Upper lobe of right lung (tissue), 1 donor: Measurements from ENCODE around the gene PAX5. TPM values are rescaled to one million over a fixed set of nuclear protein-coding genes. Genes with fewer than 3 reads are reported as not detected.

ENCODE experiments used
- ATAC-seq: fragments of 200-7000 bp; cut with Tn5 transposase; one replicate; pipeline ENCODE4 v1.9.1; 2020; ENCODE audit warnings: mild to moderate bottlenecking, moderate library complexity
- DNase-seq: peaks from one replicate; pipeline ENCODE4 v3.0.0-alpha.2; 2020
- H3K27ac ChIP-seq: fragments of 200-600 bp; one replicate; pipeline ENCODE4 v1.8.0; 2022
- H3K27me3 ChIP-seq: fragments of 200-600 bp; one replicate; pipeline ENCODE4 v1.8.0; 2022; ENCODE audit warnings: mild to moderate bottlenecking
- H3K36me3 ChIP-seq: fragments of 200-600 bp; one replicate; pipeline ENCODE4 v1.8.0; 2022
- H3K4me1 ChIP-seq: fragments of 200-600 bp; one replicate; pipeline ENCODE4 v1.8.0; 2022
- H3K4me3 ChIP-seq: fragments of 200-600 bp; one replicate; pipeline ENCODE4 v1.8.0; 2022; ENCODE audit warnings: mild to moderate bottlenecking
- H3K9me3 ChIP-seq: fragments of 200-600 bp; one replicate; pipeline ENCODE4 v1.8.0; 2022
- intact Hi-C: fragments of 100-400 bp; cut with DNase I; formaldehyde crosslinking; loops from one replicate; pipeline ENCODE4 v1.11.0; 2022
- total RNA-seq: library from RNA; stranded (reverse); fragmentation: NEBNext Ultra II Directional; extraction: Animal tissue kit (Norgen Biotek cat#: 25700); gene quantifications from one replicate; pipeline ENCODE4 v1.2.1, GENCODE V29; 2021
- TF ChIP-seq, protein P1 (sequence below): fragments of 200-600 bp; IDR thresholded peaks from one replicate; pipeline ENCODE4 v1.8.0; 2022; ENCODE audit warnings: antibody characterized with exemption
- donor health status: DM: no; HTN: yes; CAD: no; lungs with severe emphysema.

PAX5 gene
- total RNA-seq, 1 donor from 2014 or later: 0.23 TPM

DNA sequence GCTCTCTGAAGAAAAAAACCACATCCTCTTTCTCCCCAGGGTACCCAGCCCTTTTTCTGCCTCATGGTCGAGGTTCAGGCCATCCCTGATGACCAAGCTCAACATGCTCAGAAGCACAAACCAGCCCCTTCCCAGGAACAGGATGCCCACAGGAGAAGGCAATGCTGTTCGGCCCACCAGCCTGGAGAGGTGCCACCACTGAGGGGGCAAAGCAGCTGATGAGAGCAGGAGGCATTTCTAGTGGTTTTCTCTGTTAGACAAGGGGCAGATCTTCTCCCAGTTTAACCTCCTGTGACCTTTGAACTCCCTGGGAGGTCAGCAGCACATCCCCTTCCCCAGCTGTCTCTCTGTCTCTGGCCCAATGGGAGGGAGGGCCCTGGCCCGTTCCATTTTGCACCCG, 73.0 kb downstream of the PAX5 start:
- Histone ChIP-seq H3K27me3 (peaks cover 11% of the 10 kb centered on the region), H3K36me3 (no peaks in the 10 kb centered on the region), H3K4me3 (no peak overlapping the region), H3K27ac (no peak overlapping the region), H3K4me1 (no peaks in the 10 kb centered on the region), H3K9me3 (no peaks in the 10 kb centered on the region)
- intact Hi-C loops: no loop called here
- peak; percentile 29 for DNase-seq
- ATAC-seq: no peak
- TF ChIP-seq, protein P1, sequence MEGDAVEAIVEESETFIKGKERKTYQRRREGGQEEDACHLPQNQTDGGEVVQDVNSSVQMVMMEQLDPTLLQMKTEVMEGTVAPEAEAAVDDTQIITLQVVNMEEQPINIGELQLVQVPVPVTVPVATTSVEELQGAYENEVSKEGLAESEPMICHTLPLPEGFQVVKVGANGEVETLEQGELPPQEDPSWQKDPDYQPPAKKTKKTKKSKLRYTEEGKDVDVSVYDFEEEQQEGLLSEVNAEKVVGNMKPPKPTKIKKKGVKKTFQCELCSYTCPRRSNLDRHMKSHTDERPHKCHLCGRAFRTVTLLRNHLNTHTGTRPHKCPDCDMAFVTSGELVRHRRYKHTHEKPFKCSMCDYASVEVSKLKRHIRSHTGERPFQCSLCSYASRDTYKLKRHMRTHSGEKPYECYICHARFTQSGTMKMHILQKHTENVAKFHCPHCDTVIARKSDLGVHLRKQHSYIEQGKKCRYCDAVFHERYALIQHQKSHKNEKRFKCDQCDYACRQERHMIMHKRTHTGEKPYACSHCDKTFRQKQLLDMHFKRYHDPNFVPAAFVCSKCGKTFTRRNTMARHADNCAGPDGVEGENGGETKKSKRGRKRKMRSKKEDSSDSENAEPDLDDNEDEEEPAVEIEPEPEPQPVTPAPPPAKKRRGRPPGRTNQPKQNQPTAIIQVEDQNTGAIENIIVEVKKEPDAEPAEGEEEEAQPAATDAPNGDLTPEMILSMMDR: no peak

DNA sequence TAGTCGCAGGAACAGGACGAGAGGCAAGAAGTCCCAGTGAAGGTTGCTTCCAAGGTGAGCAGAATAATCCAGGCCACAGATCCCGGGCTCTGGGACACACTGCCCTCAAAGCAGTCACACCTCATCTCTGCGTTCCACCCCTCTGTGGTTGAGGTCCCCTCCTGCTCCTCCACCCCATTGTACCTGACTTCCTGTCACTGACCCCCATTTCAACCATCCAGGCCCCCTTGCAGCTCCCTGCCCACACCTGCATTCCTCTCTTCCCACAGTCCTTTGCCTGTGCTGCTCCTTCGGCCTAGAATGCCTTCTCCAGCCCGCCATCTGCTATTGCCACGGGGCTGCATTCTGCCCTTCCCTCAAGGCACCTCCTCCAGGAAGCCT, 73.5 kb downstream of the PAX5 start:
- Histone ChIP-seq H3K4me3 (no peak overlapping the region), H3K36me3 (no peaks in the 10 kb centered on the region), H3K27me3 (peaks cover 11% of the 10 kb centered on the region), H3K9me3 (no peaks in the 10 kb centered on the region), H3K4me1 (no peaks in the 10 kb centered on the region), H3K27ac (no peak overlapping the region)
- peak; percentile 37 for DNase-seq
- ATAC-seq: no peak
- TF ChIP-seq, protein P1: no peak
- intact Hi-C loops: no loop called here

DNA sequence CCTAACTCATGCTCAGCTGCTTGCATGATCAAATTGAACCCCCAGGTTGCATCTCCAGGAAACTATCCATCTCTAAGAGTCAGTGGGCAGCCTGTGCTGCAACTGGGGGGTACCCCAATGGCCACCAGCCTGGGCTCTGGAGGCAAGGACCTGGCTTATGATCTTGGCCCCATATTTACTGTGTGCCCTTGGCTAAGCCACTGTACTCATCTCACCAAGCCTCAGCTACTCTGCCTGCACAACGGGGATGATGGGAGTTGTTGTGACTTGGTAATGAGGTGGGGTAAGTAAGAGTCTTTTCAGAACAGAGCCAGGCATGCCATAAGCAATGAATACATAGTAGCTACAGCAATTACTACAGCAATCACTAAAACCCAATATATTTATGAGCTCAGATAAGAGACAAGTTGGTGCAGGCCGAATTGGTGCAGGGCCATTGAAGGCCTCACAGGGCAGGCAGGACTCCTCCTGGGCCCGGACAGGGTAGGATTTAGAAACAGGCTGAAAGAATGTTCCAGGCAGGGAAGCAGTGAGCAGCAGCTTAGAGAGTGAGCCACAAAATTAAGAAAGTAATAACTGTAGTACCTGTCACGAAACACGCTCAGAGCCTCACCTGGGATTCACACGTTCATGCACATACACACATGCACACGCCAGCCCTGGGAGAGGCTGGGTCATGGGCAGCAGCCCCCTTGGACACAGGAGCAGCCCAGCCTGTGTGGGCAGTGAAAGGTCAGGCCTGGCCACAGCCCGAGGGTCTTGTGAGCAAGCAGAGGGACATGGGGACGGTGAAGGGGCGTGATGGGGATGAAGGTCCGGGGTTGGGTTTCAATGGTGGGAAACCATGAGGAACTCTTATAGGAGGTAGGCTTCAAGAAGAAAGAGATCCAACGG, 74.1 kb downstream of the PAX5 start:
- no peaks in the 10 kb centered on the region for H3K9me3 ChIP-seq
- intact Hi-C loops: no loop called here
- no peak for ATAC-seq

DNA sequence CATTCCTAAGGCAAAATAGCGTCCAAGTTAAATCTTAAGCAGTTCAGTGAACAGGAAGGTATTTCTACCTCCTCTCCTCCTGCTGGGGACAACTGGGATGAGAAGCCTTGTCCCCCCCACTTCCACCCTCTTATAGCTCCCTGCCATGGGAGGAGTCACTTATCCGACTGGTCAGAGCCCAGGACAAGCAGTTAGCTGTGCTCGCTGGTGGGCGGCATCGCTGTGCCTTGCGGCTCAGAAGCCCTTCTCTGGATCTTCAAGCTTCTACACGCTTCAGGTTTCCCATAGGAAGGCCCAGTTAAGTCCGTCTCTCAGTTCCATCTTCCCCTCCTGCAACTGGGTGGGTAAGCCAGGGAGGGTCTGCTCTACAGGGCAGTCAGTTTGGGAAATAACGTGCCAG, 77.2 kb downstream of the PAX5 start:
- TF ChIP-seq, protein P1: no peak
- peak; percentile 31 for DNase-seq
- ATAC-seq: no peak

More for the DNA sequence above, 74.1 kb downstream of the PAX5 start:
- Histone ChIP-seq H3K27ac (no peak overlapping the region), H3K27me3 (peaks cover 11% of the 10 kb centered on the region), H3K4me3 (no peak overlapping the region), H3K4me1 (no peaks in the 10 kb centered on the region), H3K36me3 (no peaks in the 10 kb centered on the region)
- TF ChIP-seq, protein P1: no peak
- peak; percentile 56 for DNase-seq

DNA sequence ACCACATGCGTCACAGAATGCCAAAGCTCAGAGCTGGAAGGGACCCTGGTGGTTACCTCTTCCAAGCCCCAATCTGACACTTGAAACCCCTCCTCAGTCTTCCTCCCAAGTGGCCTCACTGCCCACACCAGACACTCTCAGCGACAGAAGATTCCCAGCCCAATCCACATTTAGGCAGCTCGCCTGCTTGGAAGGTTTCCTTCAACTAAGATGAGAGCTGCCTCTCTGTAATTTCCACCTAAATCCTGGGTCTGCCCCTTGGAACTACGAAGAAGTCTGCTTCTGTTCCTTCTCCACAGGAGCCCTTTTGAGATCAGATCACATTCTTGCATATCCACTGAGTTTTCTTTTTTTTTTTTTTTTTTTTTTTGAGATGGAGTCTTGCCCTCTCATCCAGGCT, 83.7 kb downstream of the PAX5 start:
- TF ChIP-seq, protein P1: no peak
- peak; percentile 16 for DNase-seq
- ATAC-seq: no peak
- H3K9me3 ChIP-seq: no peaks in the 10 kb centered on the region
- intact Hi-C loops: no loop called here
- H3K27me3 ChIP-seq: peaks cover 4% of the 10 kb centered on the region
- H3K4me3 ChIP-seq: no peak overlapping the region
- no peak overlapping the region for H3K27ac ChIP-seq
- no peaks in the 10 kb centered on the region for H3K36me3 ChIP-seq
- H3K4me1 ChIP-seq: no peaks in the 10 kb centered on the region

More for the DNA sequence above, 77.2 kb downstream of the PAX5 start:
- intact Hi-C loops: no loop called here
- Histone ChIP-seq H3K4me3 (no peak overlapping the region), H3K27me3 (peaks cover 11% of the 10 kb centered on the region), H3K9me3 (no peaks in the 10 kb centered on the region), H3K36me3 (no peaks in the 10 kb centered on the region), H3K27ac (no peak overlapping the region), H3K4me1 (no peaks in the 10 kb centered on the region)
